DMS153 treated with DMSO at 0.1 percent for 48 hours (cell line): ENCODE data around the gene LRRC18.
A peak's percentile ranks its signal among the peaks of the same experiment; 100 is the strongest.

Experiments used
- DNase-seq: peaks from one replicate; lab custom pipeline; 2025; ENCODE audit not compliant: unreplicated experiment; lab: John Stamatoyannopoulos, UW

Gene LRRC18

GRCh38 chr10:48939790-48940325 lies at the start of gene LRRC18:
Gene LRRC18 (minus strand): TSS chr10:48939840. CDS start chr10:48914155, 25,685 bp downstream.
- no peak for DNase-seq

GRCh38 chr10:48985621-48986158 lies 46.0 kb upstream of the LRRC18 start:
- no peak for DNase-seq

GRCh38 chr10:48983648-48984351 lies 44.2 kb upstream of the LRRC18 start:
- no peak for DNase-seq

- DNase-seq, result no peak
Measured at GRCh38 chr10:48982584-48982983, 42.9 kb upstream of the LRRC18 start.

- peak; percentile 2 for DNase-seq
Measured at GRCh38 chr10:48981310-48981907, 41.8 kb upstream of the LRRC18 start.

- DNase-seq, result no peak
Measured at GRCh38 chr10:48978318-48978717, 38.7 kb upstream of the LRRC18 start.

- no peak for DNase-seq
Measured at GRCh38 chr10:48976196-48976595, 36.6 kb upstream of the LRRC18 start.

- DNase-seq, result no peak
Measured at GRCh38 chr10:48974510-48975156, 35.0 kb upstream of the LRRC18 start.

GRCh38 chr10:48973065-48973464 lies 33.4 kb upstream of the LRRC18 start:
- DNase-seq, result no peak

GRCh38 chr10:48970654-48971053 lies 31.0 kb upstream of the LRRC18 start:
- no peak for DNase-seq

GRCh38 chr10:48970046-48970445 lies 30.4 kb upstream of the LRRC18 start:
- DNase-seq, result no peak

- DNase-seq, result no peak
Measured at GRCh38 chr10:48968036-48968435, 28.4 kb upstream of the LRRC18 start.

- DNase-seq, result no peak
Measured at GRCh38 chr10:48965460-48965859, 25.8 kb upstream of the LRRC18 start.

- DNase-seq, result no peak
Measured at GRCh38 chr10:48964038-48964437, 24.4 kb upstream of the LRRC18 start.

GRCh38 chr10:48958598-48959190 lies 19.1 kb upstream of the LRRC18 start:
- DNase-seq, result no peak

GRCh38 chr10:48957361-48958151 lies 17.9 kb upstream of the LRRC18 start:
- DNase-seq, result no peak

GRCh38 chr10:48951707-48952106 lies 12.1 kb upstream of the LRRC18 start:
- no peak for DNase-seq

GRCh38 chr10:48948470-48949037 lies 8.9 kb upstream of the LRRC18 start:
- DNase-seq, result no peak

- DNase-seq, result no peak
Measured at GRCh38 chr10:48947690-48948469, 8.2 kb upstream of the LRRC18 start.
